ENCODE results near the gene ENTPD8.
A peak's percentile ranks its signal among the peaks of the same experiment; 100 is the strongest.
"Not testable (repeated sequence)": the region's sequence is repeated elsewhere in the genome, so short reads cannot be mapped to it uniquely, and the experiment has no call there.

ENTPD8 gene

DNA sequence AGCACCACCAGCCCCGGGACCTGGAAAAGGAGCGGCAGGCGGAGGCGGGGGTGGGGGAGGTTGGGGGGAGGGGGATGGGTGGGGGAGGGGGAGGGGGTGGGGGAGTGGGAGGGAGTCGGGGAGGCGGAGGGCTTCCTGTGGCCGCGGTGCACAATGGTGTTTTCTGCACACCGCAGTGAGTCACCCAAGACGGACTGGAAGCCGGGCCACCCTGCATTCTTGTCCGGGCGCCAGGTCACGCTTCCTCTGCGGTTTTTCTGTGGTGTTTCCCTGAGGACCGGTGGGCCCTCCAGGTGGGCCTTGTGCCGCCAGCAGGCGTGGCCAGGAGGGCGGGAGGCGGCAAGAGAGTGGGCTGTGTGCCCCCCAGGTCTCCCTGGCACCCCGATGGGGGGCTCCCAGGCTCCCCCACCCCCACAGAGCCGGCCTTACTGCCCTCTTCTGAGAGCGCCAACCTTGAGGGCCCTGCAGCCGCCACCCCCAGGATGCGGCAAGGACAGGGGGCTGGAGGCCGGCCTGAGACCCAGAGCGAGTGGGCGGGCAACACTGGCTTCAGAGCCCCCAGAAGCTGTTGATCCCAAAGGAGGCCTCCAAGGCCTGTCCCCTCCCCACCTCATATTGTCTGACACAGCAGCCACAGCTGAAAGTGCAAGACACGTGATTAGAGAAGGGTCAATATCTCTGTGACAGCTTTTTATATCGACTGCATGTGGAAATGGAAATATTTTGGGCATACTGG lies 29.3 kb downstream of the ENTPD8 start:
- peak; percentile 18 for DNase-seq (ENCODE audit: low read depth)

DNA sequence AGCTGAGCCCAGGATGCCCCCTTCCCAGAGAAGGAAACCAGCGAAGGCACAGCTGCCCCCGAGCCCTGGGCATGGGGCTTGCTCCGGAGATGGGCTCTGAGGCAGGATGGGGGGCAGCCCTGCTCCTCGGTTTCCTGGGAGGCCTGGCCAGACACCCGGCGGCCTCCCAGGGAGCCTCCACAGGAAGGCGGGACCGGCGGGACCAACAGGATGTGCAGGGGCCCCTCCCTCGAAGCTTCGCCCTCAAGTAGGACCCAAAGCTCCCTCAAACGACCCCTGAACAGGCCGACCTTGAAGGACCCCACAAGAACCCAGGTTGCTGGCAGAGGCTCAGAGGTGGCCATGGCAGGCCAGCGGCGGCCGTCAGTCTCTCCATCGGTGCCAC lies 29.9 kb downstream of the ENTPD8 start:
- no peak for DNase-seq (ENCODE audit: low read depth)

DNA sequence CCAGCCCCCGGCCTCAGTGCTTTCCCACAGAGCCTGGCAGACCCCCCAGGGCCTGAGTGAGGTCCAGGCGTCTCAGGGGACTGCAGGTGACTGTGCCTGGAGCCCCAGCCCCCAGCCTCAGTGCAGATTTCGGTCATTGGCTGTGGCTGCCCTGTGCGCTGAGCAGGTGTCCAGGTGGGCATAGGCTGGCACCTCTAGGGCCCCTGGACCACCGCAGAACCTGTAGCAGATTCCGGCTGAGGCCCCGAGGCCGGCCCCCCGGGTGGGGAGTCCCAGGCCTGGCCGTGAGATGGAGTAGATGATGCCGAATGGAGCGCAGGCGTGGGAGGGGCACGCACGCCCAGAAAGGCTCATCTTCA lies 30.3 kb downstream of the ENTPD8 start:
- no peak for DNase-seq (ENCODE audit: low read depth)

DNA sequence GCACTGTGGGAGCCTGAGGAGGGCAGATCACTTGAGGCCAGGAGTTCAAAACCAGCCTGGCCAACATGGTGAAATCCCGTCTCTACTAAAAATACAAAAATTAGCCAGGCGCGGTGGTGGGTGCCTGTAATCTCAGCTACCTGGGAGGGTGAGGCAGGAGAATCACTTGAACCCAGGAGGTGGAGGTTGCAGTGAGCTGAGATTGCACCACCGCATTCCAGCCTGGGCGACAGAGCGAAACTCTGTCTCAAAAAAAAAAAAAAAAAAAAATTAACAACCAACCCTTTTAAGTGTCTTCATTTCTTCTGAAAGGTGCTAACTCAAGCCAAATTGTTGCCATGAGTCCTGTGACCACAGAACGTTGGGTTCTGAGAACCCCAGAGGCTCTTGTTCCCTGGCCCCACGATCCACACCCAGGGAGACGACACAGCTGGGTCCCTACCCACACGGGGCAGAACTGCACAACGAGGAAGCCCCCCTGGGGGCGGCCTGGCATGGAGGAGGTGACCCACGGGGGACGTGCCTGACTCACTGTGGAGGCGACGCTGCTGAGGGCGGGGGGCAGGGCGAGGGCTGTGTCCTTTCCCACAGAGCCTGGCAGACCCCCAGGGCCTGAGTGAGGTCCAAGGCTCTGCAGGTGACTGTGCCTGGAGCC lies 30.8 kb downstream of the ENTPD8 start:
- not testable (repeated sequence) for DNase-seq (ENCODE audit: low read depth)

DNA sequence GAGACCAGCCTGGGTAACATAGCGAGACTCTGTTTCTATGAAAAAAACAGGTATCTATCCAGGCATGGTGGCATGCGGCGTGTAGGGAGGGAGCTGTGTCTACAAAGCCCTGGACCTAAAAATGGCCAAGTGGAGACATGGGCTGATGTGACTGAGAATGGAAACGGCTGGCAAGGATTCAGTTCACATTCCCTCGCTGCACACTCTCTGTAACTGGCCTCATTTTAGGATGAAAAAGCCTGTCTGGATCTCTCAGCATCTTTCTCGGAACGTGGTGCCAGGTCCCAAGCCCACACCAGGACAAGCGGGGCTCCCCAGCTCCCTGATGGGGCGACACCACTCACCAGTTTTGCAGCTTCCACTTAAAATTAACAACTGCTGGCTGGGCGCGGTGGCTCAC lies 31.6 kb downstream of the ENTPD8 start:
- DNase-seq (ENCODE audit: low read depth) = no peak

DNA sequence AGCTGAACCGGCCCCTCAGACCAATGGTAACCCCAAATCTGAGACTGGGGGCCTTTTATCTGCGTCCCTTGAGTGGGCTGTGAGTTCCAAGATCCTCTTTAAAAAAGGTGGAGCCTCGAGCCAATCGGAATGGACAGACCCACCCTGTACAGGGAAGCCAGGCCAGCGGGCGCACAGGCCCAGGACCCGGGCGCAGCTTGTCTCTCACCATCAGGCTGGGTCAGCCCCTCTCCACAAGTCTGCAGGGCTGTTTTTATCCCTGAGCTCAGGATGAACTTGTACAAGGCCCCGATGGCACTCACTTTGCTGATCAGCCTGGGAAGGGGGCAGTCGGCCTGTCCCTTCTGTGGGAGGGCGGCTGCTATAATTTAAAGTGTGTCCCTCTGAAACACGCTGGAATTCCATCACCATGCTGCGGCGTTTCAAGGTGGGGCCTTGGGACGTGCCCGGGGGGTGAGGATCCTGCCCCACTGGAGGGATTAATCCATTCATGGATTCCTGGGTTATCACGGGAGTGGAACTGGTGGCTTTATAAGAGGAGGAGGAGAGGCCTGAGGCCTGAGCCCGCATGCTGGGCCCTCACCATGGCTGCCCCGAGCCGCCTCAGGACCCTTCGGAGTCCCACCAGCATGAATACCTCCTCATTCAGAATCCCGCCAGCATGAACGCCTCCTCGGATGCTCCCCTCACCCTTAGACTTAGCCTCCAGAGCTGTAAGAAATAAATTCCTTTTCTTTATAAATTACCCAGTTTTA lies 32.3 kb downstream of the ENTPD8 start:
- no peak for DNase-seq (ENCODE audit: low read depth)

DNA sequence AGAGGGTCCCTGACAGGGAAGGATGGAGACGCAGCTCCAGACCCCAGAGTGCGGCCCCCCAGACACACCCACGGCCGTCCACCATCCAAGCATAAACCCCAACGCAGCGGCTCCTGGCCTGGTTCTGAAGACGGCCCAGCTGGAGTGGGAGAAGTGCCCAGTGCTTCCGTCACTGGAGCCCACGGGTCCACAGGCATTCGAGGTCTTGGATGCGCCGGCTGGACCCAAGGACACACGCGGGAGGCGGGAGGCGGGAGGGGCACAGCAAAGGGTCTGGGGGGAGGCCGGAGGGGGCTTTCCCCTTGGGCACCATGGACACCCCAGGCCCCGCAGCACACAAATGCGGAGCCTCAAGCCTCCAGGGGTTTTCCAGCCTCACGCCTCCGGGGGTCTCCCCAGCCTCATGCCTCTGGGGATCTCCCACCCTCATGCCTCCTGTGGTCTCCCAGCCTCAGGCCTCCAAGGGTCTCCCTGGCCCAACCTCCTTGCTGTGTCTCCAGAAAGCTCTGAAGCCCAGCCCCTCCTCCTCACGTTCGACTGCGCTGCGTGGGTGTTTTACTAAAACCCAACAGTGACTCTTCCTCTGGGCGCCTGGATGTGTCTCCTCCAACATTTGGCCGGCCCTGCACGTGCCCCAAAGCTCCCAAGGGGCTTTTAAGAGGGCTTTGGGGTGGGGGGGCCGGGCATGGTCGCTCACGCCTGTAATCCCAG lies 33.4 kb downstream of the ENTPD8 start:
- DNase-seq (ENCODE audit: low read depth) = no peak

DNA sequence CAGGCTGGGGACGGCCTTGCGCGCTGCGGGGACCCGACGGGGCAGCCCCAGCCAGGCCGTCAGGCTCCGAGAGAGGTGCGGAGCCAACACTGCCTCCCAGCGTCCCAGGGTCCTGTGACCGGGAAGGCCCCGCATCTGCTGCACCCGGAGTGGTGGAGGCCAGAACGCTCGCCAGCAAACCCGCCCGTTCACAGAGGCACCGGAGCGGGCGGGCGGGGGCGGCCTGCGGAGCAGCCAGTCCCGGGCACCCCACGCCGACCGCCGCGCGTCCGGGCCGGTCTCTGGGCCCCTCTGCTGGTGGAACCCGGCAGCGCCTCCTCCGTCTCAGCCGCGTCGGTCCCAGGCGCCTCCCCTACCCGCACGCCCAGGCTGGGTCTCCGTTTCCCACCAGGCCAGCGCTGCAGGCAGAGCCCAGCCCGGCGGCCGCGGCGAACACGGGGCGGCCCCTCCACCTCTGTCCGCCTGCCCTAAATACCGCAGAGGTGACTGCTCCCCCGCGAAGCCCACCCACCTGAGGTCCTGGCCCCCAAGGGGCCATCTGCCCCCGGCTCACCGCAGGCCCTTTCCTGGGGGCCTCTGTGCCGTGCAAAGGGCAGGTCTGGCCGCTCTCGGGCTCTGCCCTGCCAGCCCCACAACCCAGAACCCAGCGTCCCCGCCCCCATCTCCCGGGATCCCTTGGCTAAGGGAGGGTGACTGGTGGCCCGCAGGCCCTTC lies 34.1 kb downstream of the ENTPD8 start:
- peak; percentile 54 for DNase-seq (ENCODE audit: low read depth)

DNA sequence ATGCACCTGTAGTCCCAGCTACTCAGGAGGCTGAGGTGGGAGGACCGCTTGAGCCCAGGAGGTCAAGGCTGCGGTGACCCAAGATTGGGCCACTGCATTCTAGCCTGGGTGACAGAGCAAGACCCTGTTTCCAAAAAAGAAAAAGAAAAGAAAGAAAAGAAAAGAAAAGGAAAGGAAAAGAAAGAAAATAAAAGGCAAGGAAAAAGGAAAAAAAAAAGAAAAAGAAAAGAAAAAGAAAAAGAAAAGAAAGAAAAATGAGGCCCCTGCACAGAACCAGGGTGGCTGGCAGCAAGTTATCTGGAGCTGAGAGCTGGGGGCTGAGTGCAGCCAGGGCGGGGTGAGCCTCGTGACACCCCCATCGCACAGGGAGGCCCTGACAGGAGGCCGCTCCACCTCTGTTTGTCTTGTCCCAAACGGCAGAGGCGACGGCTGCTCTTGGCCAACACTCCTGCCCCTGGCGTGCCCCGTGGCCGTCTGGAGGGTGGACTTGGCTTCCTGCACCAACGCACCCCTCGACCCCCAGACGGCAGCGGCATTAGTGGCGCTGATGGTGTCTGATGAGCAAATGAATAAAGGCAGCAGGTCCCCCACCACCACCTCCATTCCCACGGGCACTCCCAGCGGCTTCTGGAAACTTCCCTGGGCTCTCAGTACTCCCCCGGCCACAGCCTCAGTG lies 34.9 kb downstream of the ENTPD8 start:
- no peak for DNase-seq (ENCODE audit: low read depth)

DNA sequence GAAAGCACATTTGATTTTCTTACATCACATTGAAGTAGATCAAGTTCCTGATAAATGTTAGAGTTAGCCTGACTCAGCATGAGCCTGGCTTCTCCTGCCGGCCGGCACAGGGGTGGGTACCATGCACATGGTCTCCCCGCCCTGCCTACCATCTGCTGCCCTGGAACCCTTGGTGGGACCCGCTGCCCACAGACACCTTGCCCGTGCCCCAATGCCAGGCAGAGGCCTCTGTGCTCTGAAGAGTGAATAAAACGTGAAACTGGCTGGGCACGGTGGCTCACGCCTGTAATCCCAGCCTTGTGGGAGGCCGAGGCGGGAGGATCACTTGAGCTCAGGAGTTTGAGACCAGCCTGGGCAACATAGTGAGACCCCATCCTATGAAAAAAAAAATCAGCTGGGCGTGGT lies 35.5 kb downstream of the ENTPD8 start:
- DNase-seq (ENCODE audit: low read depth) = no peak

DNA sequence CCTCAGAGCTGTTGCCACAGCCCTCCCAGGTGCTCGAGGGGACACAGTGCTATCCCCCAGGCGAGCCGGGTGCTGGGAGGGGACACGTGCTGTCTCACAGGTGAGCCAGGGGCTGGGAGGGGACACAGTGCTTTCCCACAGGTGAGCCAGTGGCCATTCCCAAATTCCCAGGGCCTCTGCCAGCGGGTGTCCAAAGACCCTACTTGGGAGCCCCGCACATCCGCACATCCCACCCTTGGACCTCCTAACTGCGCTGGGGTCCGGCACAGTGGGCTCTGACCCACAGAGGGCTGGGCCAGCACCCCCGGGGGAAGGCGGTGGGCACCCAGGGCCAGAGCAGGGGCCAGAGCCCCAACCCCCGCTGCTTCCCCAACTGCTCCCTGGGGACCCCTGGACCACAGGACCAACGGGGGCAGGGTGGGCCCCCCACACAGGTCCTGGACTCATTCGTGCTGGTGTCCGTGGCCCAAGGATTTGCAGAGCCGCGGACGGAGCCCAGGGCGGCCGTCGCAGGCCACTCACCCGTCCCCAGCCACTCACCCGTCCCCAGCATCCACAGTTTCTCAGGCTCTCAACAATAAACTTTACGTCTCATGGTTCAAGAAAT lies 36.1 kb downstream of the ENTPD8 start:
- DNase-seq (ENCODE audit: low read depth) = no peak

DNA sequence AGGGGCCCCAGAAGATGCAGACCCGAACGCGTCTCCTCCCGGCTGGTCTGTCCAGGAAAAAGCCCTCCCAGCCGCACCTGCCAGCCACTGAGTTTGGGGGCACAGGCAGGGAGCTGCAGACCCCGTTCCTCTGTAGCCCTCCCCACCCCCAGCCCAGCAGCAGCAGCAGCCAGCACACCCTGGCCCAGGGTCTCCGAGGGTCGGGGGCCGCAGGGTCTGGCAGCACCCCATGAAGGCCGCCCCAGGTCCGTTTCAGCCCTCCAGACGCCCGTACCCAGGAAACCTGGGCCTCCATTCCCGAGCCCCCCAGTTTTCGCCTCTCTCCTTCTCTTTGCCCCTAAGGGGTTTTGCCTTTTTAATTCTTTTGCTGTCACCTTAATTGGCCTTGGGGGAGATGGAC lies 37.9 kb downstream of the ENTPD8 start:
- no peak for DNase-seq (ENCODE audit: low read depth)

DNA sequence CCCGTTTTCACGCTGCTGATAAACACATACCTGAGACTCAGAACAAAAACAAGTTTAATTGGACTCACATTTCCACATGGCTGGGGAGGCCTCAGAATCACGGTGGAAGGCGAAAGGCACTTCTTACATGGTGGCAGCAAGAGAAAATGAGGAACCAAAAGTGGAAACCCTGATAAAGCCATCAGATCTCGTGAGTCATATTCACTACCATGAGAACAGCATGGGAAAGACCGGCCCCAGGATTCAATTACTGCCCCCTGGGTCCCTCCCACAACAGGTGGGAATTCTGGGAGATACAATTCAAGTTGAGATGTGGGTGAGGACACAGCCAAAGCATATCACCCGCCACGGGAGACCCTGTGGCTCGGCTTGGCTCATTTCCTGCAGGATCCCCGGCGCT lies 38.4 kb downstream of the ENTPD8 start:
- no peak for DNase-seq (ENCODE audit: low read depth)

DNA sequence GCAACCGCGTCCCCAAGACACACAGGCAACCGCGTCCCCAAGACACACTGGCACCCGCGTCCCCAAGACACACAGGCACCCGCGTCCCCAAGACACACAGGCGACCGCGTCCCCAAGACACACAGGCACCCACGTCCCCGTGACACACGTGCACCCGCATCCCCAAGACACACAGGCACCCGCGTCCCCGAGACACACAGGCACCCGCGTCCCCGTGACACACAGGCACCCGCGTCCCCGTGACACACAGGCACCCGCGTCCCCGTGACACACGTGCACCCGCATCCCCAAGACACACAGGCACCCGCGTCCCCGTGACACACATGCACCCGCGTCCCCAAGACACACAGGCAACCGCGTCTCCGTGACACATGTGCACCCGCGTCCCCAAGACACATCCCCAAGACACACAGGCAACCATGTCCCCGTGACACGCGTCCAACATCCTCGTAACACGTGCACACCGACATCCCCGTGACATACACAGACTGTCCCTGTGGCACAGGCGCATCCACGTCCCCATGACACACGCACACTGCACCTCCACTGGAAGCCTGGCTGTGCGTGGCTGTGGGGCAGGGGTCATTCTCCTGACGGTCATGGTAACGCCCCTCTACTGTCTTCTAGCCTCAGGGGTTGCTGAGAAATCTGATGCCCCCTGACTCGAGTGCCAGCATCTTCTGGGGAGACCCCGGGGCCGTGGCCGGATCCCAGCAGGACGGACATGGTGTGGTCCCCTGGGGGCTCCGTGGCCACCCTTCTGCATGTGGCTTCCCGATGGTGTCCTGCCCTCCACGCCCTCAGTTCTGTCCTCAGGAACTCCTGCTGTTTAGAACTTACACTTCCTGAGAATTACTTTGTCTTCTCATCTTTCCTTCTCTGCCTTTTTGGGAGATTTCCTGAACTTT lies 42.3 kb downstream of the ENTPD8 start:
- no peak for DNase-seq (ENCODE audit: low read depth)

DNA sequence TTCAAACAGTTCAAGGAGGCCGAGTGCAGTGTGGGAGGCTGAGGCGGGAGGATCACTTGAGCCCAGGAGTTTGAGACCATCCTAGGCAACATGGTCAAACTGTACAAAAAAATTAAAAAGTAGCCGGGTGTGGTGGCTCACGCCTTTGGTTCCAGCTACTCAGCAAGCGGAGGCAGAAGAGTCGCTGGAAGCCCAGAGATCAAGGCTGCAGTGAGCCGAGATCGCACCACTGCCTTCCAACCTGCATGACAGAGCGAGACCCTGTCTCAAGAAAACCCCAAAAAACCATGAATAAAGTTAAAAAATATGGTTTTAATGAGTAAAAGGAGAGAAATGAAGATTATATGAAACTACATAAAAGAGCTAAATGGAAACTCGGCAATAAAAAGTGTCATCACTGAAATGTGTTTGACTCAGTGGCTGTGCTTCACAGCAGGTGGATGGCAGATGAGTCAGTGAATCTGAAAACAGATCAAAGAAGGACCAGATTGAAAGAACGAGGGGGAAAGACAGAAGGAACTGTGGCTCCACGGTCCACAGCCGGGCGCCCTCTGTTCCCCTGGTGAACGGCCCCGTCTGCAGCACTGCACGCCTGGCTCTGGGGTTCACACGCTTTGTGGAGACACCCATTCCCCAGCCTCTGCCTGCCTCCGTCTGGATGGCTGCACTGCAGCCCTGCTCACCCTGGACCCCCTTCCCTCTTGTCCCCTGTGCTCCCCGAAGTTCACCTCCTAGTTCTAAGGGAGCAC lies 43.3 kb downstream of the ENTPD8 start:
- no peak for DNase-seq (ENCODE audit: low read depth)

DNA sequence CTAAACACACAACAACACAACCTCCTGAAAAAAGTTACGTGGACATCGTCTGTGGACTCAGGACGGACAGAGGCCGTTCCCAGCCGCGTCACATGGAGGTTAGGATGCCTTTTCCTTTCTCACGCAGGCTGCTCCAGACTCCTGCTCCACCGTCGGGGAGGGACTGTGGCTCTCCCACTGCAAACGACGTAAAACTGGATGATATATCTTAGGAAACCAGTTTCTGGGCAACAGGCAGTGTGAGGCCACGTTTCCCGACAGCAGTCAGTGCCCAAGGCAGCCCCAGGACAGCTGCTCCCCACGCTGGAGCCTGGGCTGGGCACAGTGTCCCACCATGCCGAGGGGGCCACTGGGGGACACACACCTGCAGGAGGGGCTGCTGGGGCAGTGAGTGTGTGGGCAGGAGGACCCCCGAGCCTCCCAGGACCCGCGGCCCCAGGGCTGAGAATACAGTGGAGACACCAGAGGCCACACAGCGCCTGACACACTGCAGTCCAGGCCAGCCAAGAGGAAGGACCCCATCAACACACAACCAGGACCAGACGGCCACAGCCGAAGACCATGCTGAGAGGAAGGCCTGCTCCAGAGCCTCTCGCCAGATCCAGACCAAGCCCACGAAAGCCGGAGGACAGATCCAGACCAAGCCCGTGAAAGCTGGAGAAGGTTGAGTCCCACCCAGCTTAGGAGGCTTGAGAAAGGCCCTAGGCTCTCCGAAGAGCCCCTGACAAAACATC lies 44.4 kb downstream of the ENTPD8 start:
- DNase-seq (ENCODE audit: low read depth) = no peak

DNA sequence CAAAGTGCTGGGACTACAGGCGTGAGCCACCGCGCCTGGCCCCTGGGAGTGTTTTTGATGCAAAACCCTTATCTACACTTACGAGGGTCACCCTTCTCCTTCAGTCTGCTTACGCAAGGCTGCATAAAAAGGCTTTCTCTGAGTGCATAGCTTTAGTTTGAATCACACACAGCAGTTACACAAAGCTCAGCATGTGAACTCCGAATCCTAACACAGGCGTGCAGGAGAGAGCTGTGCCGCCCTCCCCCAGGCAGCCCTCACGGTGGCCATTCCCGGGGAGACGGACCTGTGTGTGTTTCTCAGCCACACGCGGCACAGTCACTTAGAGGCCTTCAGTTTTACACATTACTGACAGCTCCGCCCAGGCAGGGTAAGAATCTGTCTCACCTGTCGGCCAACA lies 44.9 kb downstream of the ENTPD8 start:
- no peak for DNase-seq (ENCODE audit: low read depth)

DNA sequence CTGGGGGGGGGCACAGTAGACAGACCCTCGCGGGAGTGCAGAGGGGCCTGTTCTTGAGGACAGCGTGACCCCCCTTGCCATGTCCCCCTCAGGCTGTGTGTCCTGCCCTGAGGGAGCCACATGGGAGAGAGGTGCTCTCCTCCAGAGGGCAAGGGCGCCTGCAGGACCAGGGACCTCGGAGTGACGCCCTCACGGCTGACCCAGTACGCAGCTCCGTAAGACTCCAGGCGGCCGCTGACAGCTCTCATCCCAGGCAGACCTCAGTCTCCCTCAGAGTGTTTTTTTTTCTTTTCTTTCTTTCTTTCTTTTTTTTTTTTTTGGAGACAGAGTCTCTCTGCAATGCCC lies 45.5 kb downstream of the ENTPD8 start:
- DNase-seq (ENCODE audit: low read depth) = no peak
